GM23338 (cell line): ENCODE data around the gene ADAM8. TPM values are rescaled to one million over a fixed set of nuclear protein-coding genes. Genes with fewer than 3 reads are reported as not detected.

Source experiments
- ATAC-seq: fragments of 200-7000 bp; cut with Tn5 transposase; 3 replicates; pipeline ENCODE4 v1.9.1; 2020
- DNase-seq: peaks from one replicate; pipeline ENCODE4 v3.0.0-alpha.2; 2015; ENCODE audit warnings: low spot score
- H2AFZ ChIP-seq: fragments of 200-600 bp; sonication (generic); 2 replicates; pipeline ENCODE4 v1.8.0; 2016; ENCODE audit warnings: antibody characterized with exemption, mild to moderate bottlenecking, moderate library complexity
- H3F3A ChIP-seq: fragments of 200-600 bp; sonication (generic); replicated peaks from 2 replicates; pipeline ENCODE4 v1.8.0; 2017; ENCODE audit warnings: antibody characterized with exemption, mixed run types, low read depth
- H3K27ac ChIP-seq: fragments of 200-600 bp; sonication (generic); 2 replicates; pipeline ENCODE4 v1.6.1; 2016; ENCODE audit warnings: low read depth
- H3K27me3 ChIP-seq: fragments of 200-600 bp; sonication (generic); 2 replicates; pipeline ENCODE4 v1.8.0; 2016; ENCODE audit warnings: mild to moderate bottlenecking, mixed run types, moderate library complexity; ENCODE audit not compliant: insufficient read depth
- H3K36me3 ChIP-seq: fragments of 200-600 bp; sonication (generic); 2 replicates; pipeline ENCODE4 v1.8.0; 2016; ENCODE audit warnings: mild to moderate bottlenecking; ENCODE audit not compliant: insufficient read depth
- H3K4me1 ChIP-seq: fragments of 200-600 bp; sonication (generic); 2 replicates; pipeline ENCODE4 v1.8.0; 2016; ENCODE audit warnings: mild to moderate bottlenecking, moderate library complexity; ENCODE audit not compliant: insufficient read depth
- H3K4me2 ChIP-seq: fragments of 200-600 bp; sonication (generic); 2 replicates; pipeline ENCODE4 v1.7.1; 2017; ENCODE audit warnings: mixed run types
- H3K4me3 ChIP-seq: fragments of 200-600 bp; sonication (generic); 2 replicates; pipeline ENCODE4 v1.6.1; 2016; ENCODE audit warnings: mixed run types
- H3K79me2 ChIP-seq: fragments of 200-600 bp; sonication (generic); replicated peaks from 2 replicates; pipeline ENCODE4 v1.8.0; 2017; ENCODE audit warnings: mild to moderate bottlenecking; ENCODE audit not compliant: insufficient read depth
- H3K9me2 ChIP-seq: fragments of 200-600 bp; sonication (generic); 2 replicates; pipeline ENCODE4 v1.8.0; 2017; ENCODE audit not compliant: insufficient read depth
- H4K20me1 ChIP-seq: fragments of 200-600 bp; sonication (generic); replicated peaks from 2 replicates; pipeline ENCODE4 v1.8.0; 2017; ENCODE audit warnings: mild to moderate bottlenecking; ENCODE audit not compliant: insufficient read depth
- H3K27ac Mint-ChIP-seq: 2 replicates; pipeline ENCODE4 v1.8.0; 2020; ENCODE audit warnings: inconsistent platforms, mild to moderate bottlenecking, moderate library complexity, mixed read lengths
- H3K27me3 Mint-ChIP-seq: 3 replicates; pipeline ENCODE4 v1.8.0; 2022; ENCODE audit warnings: low read depth, mild to moderate bottlenecking, moderate library complexity, mixed read lengths, inconsistent platforms; ENCODE audit not compliant: insufficient read depth, poor library complexity
- H3K36me3 Mint-ChIP-seq: 3 replicates; pipeline ENCODE4 v1.8.0; 2021; ENCODE audit warnings: low read depth, mild to moderate bottlenecking, inconsistent platforms, moderate library complexity, mixed read lengths
- H3K4me1 Mint-ChIP-seq: 3 replicates; pipeline ENCODE4 v1.8.0; 2020; ENCODE audit warnings: mild to moderate bottlenecking, inconsistent platforms, mixed read lengths
- H3K4me3 Mint-ChIP-seq: 3 replicates; pipeline ENCODE4 v1.8.0; 2021; ENCODE audit warnings: moderate library complexity, mild to moderate bottlenecking, inconsistent platforms, mixed read lengths
- H3K9me3 Mint-ChIP-seq: 3 replicates; pipeline ENCODE4 v1.8.0; 2020; ENCODE audit warnings: moderate library complexity, mild to moderate bottlenecking, inconsistent platforms, mixed read lengths
- CREB1 ChIP-seq: fragments of 250-450 bp; sonication (Bioruptor Pico); IDR thresholded peaks from 2 replicates; pipeline ENCODE4 v1.5.0; 2020; ENCODE audit warnings: low read depth, mild to moderate bottlenecking, moderate library complexity
- CTCF ChIP-seq, 2 experiments: fragments of 200-600 bp in 1 of 2; sonication (generic) in 1 of 2; conservative IDR thresholded peaks; 2 replicates each; pipeline versions ENCODE4 v1.5.1 to v1.6.1; 2016 to 2017; ENCODE audit warnings: antibody characterized with exemption in 2 of 2, low read depth in 2 of 2, mild to moderate bottlenecking in 2 of 2, moderate library complexity in 1 of 2
- EZH2phosphoT487 ChIP-seq: fragments of 200-600 bp; sonication (generic); IDR thresholded peaks from one replicate; pipeline ENCODE4 v1.8.1; 2018; ENCODE audit warnings: antibody characterized with exemption; ENCODE audit not compliant: unreplicated experiment
- JUNB ChIP-seq: IDR thresholded peaks from one replicate; pipeline ENCODE4 v1.6.1; 2016; ENCODE audit warnings: antibody characterized with exemption; ENCODE audit not compliant: unreplicated experiment
- POLR2AphosphoS5 ChIP-seq: IDR thresholded peaks from 2 replicates; pipeline ENCODE4 v1.6.1; 2016; ENCODE audit warnings: antibody characterized with exemption, low read depth
- STAT1 ChIP-seq: IDR thresholded peaks from one replicate; pipeline ENCODE4 v1.6.1; 2016; ENCODE audit warnings: antibody characterized with exemption; ENCODE audit not compliant: unreplicated experiment
- ZNF331 ChIP-seq: fragments of 250-450 bp; sonication (Bioruptor Pico); IDR thresholded peaks from 2 replicates; pipeline ENCODE4 v1.5.0; 2020; ENCODE audit warnings: low read depth, mild to moderate bottlenecking, moderate library complexity
- polyA plus RNA-seq: library from polyadenylated mRNA; unstranded; fragments of >200 nt; fragmentation: Nextera tagmentation; extraction: Ambion mirVana; gene quantifications from 2 replicates; pipeline ENCODE4 v1.2.1, GENCODE V29; 2016
- total RNA-seq: library from RNA; depleted of rRNA; stranded (reverse); fragments of >200 nt; shearing (Covaris generic); gene quantifications from 2 replicates; pipeline ENCODE4 v1.2.3, GENCODE V29; 2014
- TF ChIP-seq, protein P1 (sequence below): IDR thresholded peaks from one replicate; pipeline ENCODE4 v1.6.1; 2018; ENCODE audit warnings: antibody characterized with exemption; ENCODE audit not compliant: unreplicated experiment

Gene ADAM8
- total and polyA plus RNA-seq, 2 experiments from 2014 or later, result 1.9 to 5.5 TPM

DNA sequence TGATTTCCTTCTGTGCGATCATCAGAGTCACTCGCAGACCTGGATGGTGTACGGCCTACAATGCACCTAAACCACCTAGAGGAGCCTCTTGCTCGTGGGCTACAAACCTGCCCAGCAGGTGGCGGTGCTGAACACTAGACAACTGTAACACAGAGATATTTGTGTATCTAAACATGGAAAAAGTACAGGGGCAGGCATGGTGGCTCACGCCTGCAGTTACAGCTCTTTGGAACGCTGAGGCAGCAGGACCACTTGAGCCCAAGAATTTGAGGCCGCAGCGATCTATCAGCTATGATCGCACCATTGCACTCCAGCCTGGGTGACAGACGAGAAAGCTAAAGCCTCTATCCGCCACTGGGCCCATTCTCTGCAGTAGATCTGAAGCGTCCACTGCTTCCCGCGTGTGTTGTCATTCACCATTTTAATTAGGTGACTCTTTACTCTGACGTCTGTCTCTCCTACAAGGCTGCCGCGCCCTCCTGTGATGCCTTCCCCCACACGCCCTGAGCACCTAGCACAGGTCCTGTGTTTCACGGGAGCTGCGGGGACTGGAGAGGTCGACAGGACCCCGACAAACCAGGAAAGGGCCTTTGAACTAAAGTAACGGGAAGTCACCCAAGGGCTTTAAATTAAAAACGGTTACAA is 31.2 kb upstream of the ADAM8 start:
- DNase-seq (peak; percentile 78), ATAC-seq (peak; percentile 32)
- Histone ChIP-seq H2AFZ (no peak overlapping the region), H3K4me1 (peaks cover 10% of the 10 kb centered on the region; the same call in 1 of the 2 replicates), H3K9me2 (no peaks in the 10 kb centered on the region), H4K20me1 (peaks cover 24% of the 10 kb centered on the region), H3K4me2 (peak overlapping the region; percentile 100), H3K27me3 (no peaks in the 10 kb centered on the region), H3K36me3 (peaks cover 5% of the 10 kb centered on the region; the same call in 1 of the 2 replicates), H3K79me2 (peaks cover 47% of the 10 kb centered on the region), H3K27ac (peak overlapping the region; percentile 88; the same call in 1 of the 2 replicates), H3K4me3 (peak overlapping the region; percentile 98), H3F3A (peaks cover 18% of the 10 kb centered on the region)
- Mint-ChIP-seq H3K9me3 (peaks cover 2% of the 10 kb centered on the region; the same call in 2 of the 3 replicates), H3K4me1 (peaks cover 4% of the 10 kb centered on the region), H3K4me3 (peak overlapping the region; percentile 97), H3K27me3 (peaks cover 6% of the 10 kb centered on the region), H3K27ac (peak overlapping the region; percentile 93), H3K36me3 (peaks cover 22% of the 10 kb centered on the region)
- TF ChIP-seq JUNB (no peak), CTCF (conservative IDR thresholded peaks at IDR 0.05; ENCODE audit: low read depth in 2 of 2) (peak; percentile 69 to 71)

- Histone ChIP-seq H3K27ac (no peak overlapping the region), H4K20me1 (peaks cover 24% of the 10 kb centered on the region), H3F3A (peaks cover 18% of the 10 kb centered on the region), H3K4me2 (no peak overlapping the region), H3K4me3 (no peak overlapping the region; the same call in 1 of the 2 replicates), H2AFZ (no peak overlapping the region), H3K9me2 (no peaks in the 10 kb centered on the region), H3K36me3 (peaks cover 5% of the 10 kb centered on the region; the same call in 1 of the 2 replicates), H3K79me2 (peaks cover 47% of the 10 kb centered on the region), H3K27me3 (no peaks in the 10 kb centered on the region), H3K4me1 (peaks cover 10% of the 10 kb centered on the region; the same call in 1 of the 2 replicates)
- ATAC-seq, result no peak
- Mint-ChIP-seq H3K4me3 (peak overlapping the region; percentile 60), H3K27me3 (peaks cover 8% of the 10 kb centered on the region), H3K4me1 (peaks cover 4% of the 10 kb centered on the region), H3K27ac (no peak overlapping the region), H3K9me3 (peaks cover 2% of the 10 kb centered on the region; the same call in 2 of the 3 replicates), H3K36me3 (peaks cover 24% of the 10 kb centered on the region)
- no peak for DNase-seq
- TF ChIP-seq, protein P1, sequence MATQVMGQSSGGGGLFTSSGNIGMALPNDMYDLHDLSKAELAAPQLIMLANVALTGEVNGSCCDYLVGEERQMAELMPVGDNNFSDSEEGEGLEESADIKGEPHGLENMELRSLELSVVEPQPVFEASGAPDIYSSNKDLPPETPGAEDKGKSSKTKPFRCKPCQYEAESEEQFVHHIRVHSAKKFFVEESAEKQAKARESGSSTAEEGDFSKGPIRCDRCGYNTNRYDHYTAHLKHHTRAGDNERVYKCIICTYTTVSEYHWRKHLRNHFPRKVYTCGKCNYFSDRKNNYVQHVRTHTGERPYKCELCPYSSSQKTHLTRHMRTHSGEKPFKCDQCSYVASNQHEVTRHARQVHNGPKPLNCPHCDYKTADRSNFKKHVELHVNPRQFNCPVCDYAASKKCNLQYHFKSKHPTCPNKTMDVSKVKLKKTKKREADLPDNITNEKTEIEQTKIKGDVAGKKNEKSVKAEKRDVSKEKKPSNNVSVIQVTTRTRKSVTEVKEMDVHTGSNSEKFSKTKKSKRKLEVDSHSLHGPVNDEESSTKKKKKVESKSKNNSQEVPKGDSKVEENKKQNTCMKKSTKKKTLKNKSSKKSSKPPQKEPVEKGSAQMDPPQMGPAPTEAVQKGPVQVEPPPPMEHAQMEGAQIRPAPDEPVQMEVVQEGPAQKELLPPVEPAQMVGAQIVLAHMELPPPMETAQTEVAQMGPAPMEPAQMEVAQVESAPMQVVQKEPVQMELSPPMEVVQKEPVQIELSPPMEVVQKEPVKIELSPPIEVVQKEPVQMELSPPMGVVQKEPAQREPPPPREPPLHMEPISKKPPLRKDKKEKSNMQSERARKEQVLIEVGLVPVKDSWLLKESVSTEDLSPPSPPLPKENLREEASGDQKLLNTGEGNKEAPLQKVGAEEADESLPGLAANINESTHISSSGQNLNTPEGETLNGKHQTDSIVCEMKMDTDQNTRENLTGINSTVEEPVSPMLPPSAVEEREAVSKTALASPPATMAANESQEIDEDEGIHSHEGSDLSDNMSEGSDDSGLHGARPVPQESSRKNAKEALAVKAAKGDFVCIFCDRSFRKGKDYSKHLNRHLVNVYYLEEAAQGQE, result no peak
- TF ChIP-seq POLR2AphosphoS5 (no peak), STAT1 (no peak), ZNF331 (CRISPR knock-in tag) (no peak), CREB1 (CRISPR knock-in tag) (no peak), CTCF (conservative IDR thresholded peaks at IDR 0.05; ENCODE audit: low read depth in 2 of 2) (no peak), EZH2phosphoT487 (no peak)
These were observed 30.3 kb upstream of the ADAM8 start for GRCh38 chr10:133306941-133307379.
